ENCODE data around the gene EIF4G3. TPM values are rescaled to one million over a fixed set of nuclear protein-coding genes. Genes with fewer than 3 reads are reported as not detected.

The EIF4G3 gene
- total and polyA plus RNA-seq, 2 of the 8 experiments (the other 6 are each of a cell fraction or from before 2014, with no cell fraction given): 47.5 to 66.6 TPM

- TF ChIP-seq NANOG (IDR thresholded peaks at IDR 0.05; ENCODE audit: insufficient read depth, low read depth, low read length, poor library complexity, severe bottlenecking): no peak
- TF ChIP-seq BRCA1 (IDR thresholded peaks at IDR 0.05; ENCODE audit: low read depth, low read length): no peak
- no peak for TF ChIP-seq RXRA (IDR thresholded peaks at IDR 0.05; ENCODE audit: insufficient read depth, low read depth, low read length)
- TF ChIP-seq FOSL1 (IDR thresholded peaks at IDR 0.05; ENCODE audit: insufficient read depth, low read depth, low read length): no peak
- TF ChIP-seq GTF2F1 (IDR thresholded peaks at IDR 0.05; ENCODE audit: borderline replicate concordance, low read depth, low read length): no peak
Observed at GRCh38 chr1:20947409-20947808, 229.3 kb downstream of the EIF4G3 start (continued).
